Measurements from ENCODE around the gene CCDC24. TPM values are rescaled to one million over a fixed set of nuclear protein-coding genes. Genes with fewer than 3 reads are reported as not detected.
A peak's percentile ranks its signal among the peaks of the same experiment; 100 is the strongest.

The CCDC24 gene
- total and polyA plus RNA-seq, 9 of the 15 experiments (the other 6 are each of a cell fraction or from before 2014, with no cell fraction given): 0.31 to 4.5 (median 1.5) TPM

- no peak for TF ChIP-seq ZBTB34 (CRISPR knock-in tag; IDR thresholded peaks at IDR 0.05)
- no peak for TF ChIP-seq FOXJ2 (tag; IDR thresholded peaks at IDR 0.05)
- TF ChIP-seq MTA1 (IDR thresholded peaks at IDR 0.05; ENCODE audit: borderline replicate concordance): no peak
- no peak for TF ChIP-seq CTBP1 (IDR thresholded peaks at IDR 0.05; ENCODE audit: borderline replicate concordance)
- 0 out of 2 replicates have a peak, but pooled peaks have one; percentile 2 for TF ChIP-seq RBFOX2 (IDR thresholded peaks at IDR 0.05; ENCODE audit: low read depth, low read length)
- TF ChIP-seq SMARCE1 (IDR thresholded peaks at IDR 0.05): no peak
- TF ChIP-seq MTA2 (IDR thresholded peaks at IDR 0.05; ENCODE audit: low read depth): no peak
- no peak for TF ChIP-seq MEIS2 (IDR thresholded peaks at IDR 0.05; ENCODE audit: partially characterized antibody)
- TF ChIP-seq SRF (CRISPR knock-in tag; IDR thresholded peaks at IDR 0.05): no peak
- TF ChIP-seq ZNF197 (CRISPR knock-in tag; IDR thresholded peaks at IDR 0.05; ENCODE audit: low read depth): no peak
- TF ChIP-seq E2F6 (IDR thresholded peaks at IDR 0.05; ENCODE audit: borderline replicate concordance in 1 of 2, extremely low read depth in 1 of 2, insufficient read depth in 1 of 2, insufficient read length in 1 of 2, low read depth in 1 of 2, low read length in 1 of 2, poor library complexity in 1 of 2, severe bottlenecking in 1 of 2): no peak
- no peak for TF ChIP-seq POU5F1 (IDR thresholded peaks at IDR 0.05; ENCODE audit: borderline replicate concordance, low read depth, low read length, partially characterized antibody)
- peak; percentile 34; the same call in 1 of the 2 replicates for TF ChIP-seq PHF8 (IDR thresholded peaks at IDR 0.05; ENCODE audit: borderline replicate concordance, low read length)
- TF ChIP-seq SFPQ (IDR thresholded peaks at IDR 0.05; ENCODE audit: low read depth, low read length): no peak
- TF ChIP-seq RBBP5 (IDR thresholded peaks at IDR 0.05; ENCODE audit: borderline replicate concordance, insufficient read depth, low read length, poor library complexity, severe bottlenecking): peak; percentile 19
- TF ChIP-seq ZNF639 (CRISPR knock-in tag; conservative IDR thresholded peaks at IDR 0.05 in 1 of 2, IDR thresholded peaks at IDR 0.05 in 1 of 2): peak in 1 of 2 experiments; percentile 87; a peak in 1 of 4 replicates
Measured at GRCh38 chr1:43979261-43979527, 12.2 kb upstream of the CCDC24 start (continued).
